Liver (tissue), 9 donors: ENCODE results near the gene SCRN1. TPM values are rescaled to one million over a fixed set of nuclear protein-coding genes. Genes with fewer than 3 reads are reported as not detected.

Source experiments
- DNase-seq: peaks from one replicate; pipeline ENCODE4 v3.0.0-alpha.2; 2017; ENCODE audit warnings: low spot score
- H3K27ac ChIP-seq, 2 donors: one replicate each; pipeline ENCODE4 v1.7.0; 2013; ENCODE audit warnings: inconsistent platforms in 2 of 2, low read length in 2 of 2, control low read depth in 1 of 2, low read depth in 1 of 2, mild to moderate bottlenecking in 1 of 2
- H3K27me3 ChIP-seq, 4 donors: one replicate each; pipeline versions ENCODE4 v1.6.1 to v1.7.0; 2013; ENCODE audit warnings: low read length in 3 of 4, inconsistent platforms in 1 of 4, mild to moderate bottlenecking in 1 of 4, moderate library complexity in 1 of 4; ENCODE audit not compliant: control insufficient read depth in 4 of 4, insufficient read depth in 4 of 4
- H3K36me3 ChIP-seq, 4 donors: one replicate each; pipeline versions ENCODE4 v1.6.1 to v1.7.0; 2013; ENCODE audit warnings: low read length in 3 of 4, mild to moderate bottlenecking in 3 of 4, low read depth in 1 of 4, moderate library complexity in 1 of 4; ENCODE audit not compliant: control insufficient read depth in 4 of 4, insufficient read depth in 3 of 4
- H3K4me1 ChIP-seq, 4 donors: one replicate each; pipeline versions ENCODE4 v1.6.1 to v1.7.0; 2013; ENCODE audit warnings: low read length in 3 of 4, mild to moderate bottlenecking in 3 of 4, moderate library complexity in 1 of 4; ENCODE audit not compliant: control insufficient read depth in 4 of 4, insufficient read depth in 4 of 4
- H3K4me3 ChIP-seq, 3 donors: one replicate each; pipeline versions ENCODE4 v1.6.1 to v1.7.0; 2013; ENCODE audit warnings: low read length in 3 of 3, control low read depth in 1 of 3, low read depth in 1 of 3, mild to moderate bottlenecking in 1 of 3
- H3K9ac ChIP-seq, 2 donors: one replicate each; pipeline ENCODE4 v1.7.0; 2013; ENCODE audit warnings: low read length in 2 of 2, mild to moderate bottlenecking in 2 of 2, moderate library complexity in 2 of 2, control low read depth in 1 of 2, low read depth in 1 of 2
- H3K9me3 ChIP-seq, 4 donors: one replicate each; pipeline versions ENCODE4 v1.6.1 to v1.7.0; 2013; ENCODE audit warnings: low read length in 3 of 4; ENCODE audit not compliant: control insufficient read depth in 4 of 4
- ATF3 ChIP-seq: IDR thresholded peaks from 2 replicates; pipeline ENCODE4 v1.6.1; 2016; ENCODE audit warnings: antibody characterized with exemption
- CTCF ChIP-seq: fragments of 150-350 bp; IDR thresholded peaks from 2 replicates; pipeline ENCODE4 v1.5.1; 2017; ENCODE audit warnings: improper control_type of control experiment, low read depth, low read length; ENCODE audit not compliant: missing input control
- EGR1 ChIP-seq, 2 donors: IDR thresholded peaks; 2 replicates each; pipeline ENCODE4 v1.6.1; 2016 to 2018; ENCODE audit warnings: antibody characterized with exemption in 2 of 2, low read depth in 2 of 2
- FOXA2 ChIP-seq: IDR thresholded peaks from 2 replicates; pipeline ENCODE4 v1.6.1; 2016; ENCODE audit warnings: antibody characterized with exemption
- GABPA ChIP-seq, 2 donors: IDR thresholded peaks in 1 of 2; conservative IDR thresholded peaks in 1 of 2; 2 replicates each; pipeline ENCODE4 v1.6.1; 2016; ENCODE audit warnings: antibody characterized with exemption in 2 of 2, mild to moderate bottlenecking in 1 of 2, moderate library complexity in 1 of 2
- HNF4A ChIP-seq, 2 donors: conservative IDR thresholded peaks; 2 replicates each; pipeline ENCODE4 v1.6.1; 2016; ENCODE audit warnings: antibody characterized with exemption in 2 of 2, mild to moderate bottlenecking in 2 of 2
- HNF4G ChIP-seq: IDR thresholded peaks from 2 replicates; pipeline ENCODE4 v1.6.1; 2016; ENCODE audit warnings: antibody characterized with exemption
- JUND ChIP-seq, 2 donors: IDR thresholded peaks; 2 replicates each; pipeline ENCODE4 v1.6.1; 2016; ENCODE audit warnings: antibody characterized with exemption in 2 of 2
- MAX ChIP-seq: IDR thresholded peaks from 2 replicates; pipeline ENCODE4 v1.6.1; 2016; ENCODE audit warnings: antibody characterized with exemption
- NR2F2 ChIP-seq: IDR thresholded peaks from 2 replicates; pipeline ENCODE4 v1.6.1; 2016; ENCODE audit warnings: antibody characterized with exemption
- RAD21 ChIP-seq, 2 donors: IDR thresholded peaks; 2 replicates each; pipeline ENCODE4 v1.6.1; 2016; ENCODE audit warnings: antibody characterized with exemption in 2 of 2, mild to moderate bottlenecking in 2 of 2
- REST ChIP-seq: IDR thresholded peaks from 2 replicates; pipeline ENCODE4 v1.6.1; 2016; ENCODE audit warnings: antibody characterized with exemption, mild to moderate bottlenecking
- SP1 ChIP-seq: IDR thresholded peaks from 2 replicates; pipeline ENCODE4 v1.6.1; 2018; ENCODE audit warnings: antibody characterized with exemption, mild to moderate bottlenecking
- TAF1 ChIP-seq: conservative IDR thresholded peaks from 2 replicates; pipeline ENCODE4 v1.6.1; 2016; ENCODE audit warnings: antibody characterized with exemption, mild to moderate bottlenecking
- YY1 ChIP-seq: IDR thresholded peaks from 2 replicates; pipeline ENCODE4 v1.6.1; 2016; ENCODE audit warnings: antibody characterized with exemption, mild to moderate bottlenecking
- WGBS: extraction: QIAGEN DNeasy Blood & Tissue Kit; methylation state at CpG from one replicate; pipeline ENCODE4 v1.1.7; 2013; 5-methylcytosine and 5-hydroxymethylcytosine counted together
- polyA plus RNA-seq, 2 donors: library from polyadenylated mRNA; stranded (reverse) in 1 of 2; unstranded in 1 of 2; fragments of 200-250 nt in 1 of 2; fragments of >200 nt in 1 of 2; fragmentation: Nextera tagmentation in 1 of 2; extraction: Ambion mirVana in 1 of 2; gene quantifications; one replicate each; pipeline versions ENCODE4 v1.2.1 to v1.2.3, GENCODE V29; 2013 to 2015
- total RNA-seq, 2 donors: library from RNA; depleted of rRNA; stranded (reverse); fragments of >200 nt; gene quantifications; one replicate each; pipeline ENCODE4 v1.2.3, GENCODE V29; 2014
- donor health status: healthy.
- donor health status: healthy.
- donor health status: healthy.
- donor health status: healthy.
- donor health status: healthy.

Gene SCRN1
- total and polyA plus RNA-seq, 4 donors: 1.1 to 4.1 (median 2.0) TPM

GRCh38 chr7:29926216-29926615, 63.4 kb downstream of the SCRN1 start:
- no peaks in the 10 kb centered on the region for H3K36me3 ChIP-seq
- no peak overlapping the region for H3K9ac ChIP-seq
- no peak overlapping the region for H3K27ac ChIP-seq
- H3K27me3 ChIP-seq: no peaks in the 10 kb centered on the region
- H3K4me1 ChIP-seq: no peaks in the 10 kb centered on the region
- no peaks in the 10 kb centered on the region for H3K9me3 ChIP-seq
- H3K4me3 ChIP-seq: no peak overlapping the region
- DNase-seq: no peak
- WGBS: 92% methylated on average over 15 of the region's 15 CpGs
- TF ChIP-seq REST (no peak), YY1 (no peak), GABPA (IDR thresholded peaks at IDR 0.05 in 1 of 2, conservative IDR thresholded peaks at IDR 0.05 in 1 of 2) (no peak), SP1 (no peak), MAX (no peak), FOXA2 (no peak), HNF4G (no peak), JUND (IDR thresholded peaks at IDR 0.05) (no peak), ATF3 (no peak), EGR1 (IDR thresholded peaks at IDR 0.05; ENCODE audit: low read depth in 2 of 2) (no peak), NR2F2 (no peak), CTCF (no peak)

GRCh38 chr7:29924684-29925083, 64.9 kb downstream of the SCRN1 start:
- 94% methylated on average over 2 of the region's 2 CpGs for WGBS

More at GRCh38 chr7:29924684-29925083, 64.9 kb downstream of the SCRN1 start:
- no peaks in the 10 kb centered on the region for H3K4me1 ChIP-seq
- no peak overlapping the region for H3K9ac ChIP-seq
- no peaks in the 10 kb centered on the region for H3K36me3 ChIP-seq
- no peaks in the 10 kb centered on the region for H3K27me3 ChIP-seq
- no peak overlapping the region for H3K27ac ChIP-seq
- no peak overlapping the region for H3K4me3 ChIP-seq
- DNase-seq: no peak
- H3K9me3 ChIP-seq: no peaks in the 10 kb centered on the region
- TF ChIP-seq GABPA (IDR thresholded peaks at IDR 0.05 in 1 of 2, conservative IDR thresholded peaks at IDR 0.05 in 1 of 2): no peak
- no peak for TF ChIP-seq HNF4G
- TF ChIP-seq EGR1 (IDR thresholded peaks at IDR 0.05; ENCODE audit: low read depth in 2 of 2): no peak
- no peak for TF ChIP-seq YY1
- TF ChIP-seq CTCF: no peak
- no peak for TF ChIP-seq RAD21 (IDR thresholded peaks at IDR 0.05)
- TF ChIP-seq REST: no peak
- no peak for TF ChIP-seq MAX
- no peak for TF ChIP-seq JUND (IDR thresholded peaks at IDR 0.05)
- no peak for TF ChIP-seq SP1
- no peak for TF ChIP-seq HNF4A (conservative IDR thresholded peaks at IDR 0.05)
- TF ChIP-seq FOXA2: no peak
- TF ChIP-seq TAF1: no peak
